NCI-H2196 treated with DMSO at 0.1 percent for 48 hours (cell line): ENCODE results near the gene MYMK.

Source experiments
- DNase-seq: peaks from one replicate; lab custom pipeline; 2025; ENCODE audit not compliant: unreplicated experiment; lab: John Stamatoyannopoulos, UW

Gene MYMK

DNA sequence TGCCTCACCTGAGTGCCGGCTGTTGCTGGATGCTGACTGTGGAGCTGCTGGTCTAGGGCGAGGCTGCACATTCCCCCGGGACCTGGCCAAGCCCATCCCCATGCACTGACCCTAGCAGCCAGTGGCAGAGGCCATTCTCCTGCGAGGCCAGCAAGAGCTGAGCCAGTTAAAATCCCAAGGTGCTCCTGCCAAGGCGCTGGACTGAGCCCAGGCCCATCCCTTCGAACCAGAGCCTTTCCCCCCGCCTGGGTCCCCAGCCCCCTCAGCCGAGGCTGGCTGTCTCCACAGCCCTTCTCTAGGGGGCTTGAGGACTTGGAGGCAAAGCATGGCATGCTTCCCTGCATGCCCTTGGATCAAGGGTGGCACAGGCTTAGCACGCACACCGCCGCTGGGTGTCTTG is 11.3 kb upstream of the MYMK start:
- no peak for DNase-seq

- no peak for DNase-seq
Measured at GRCh38 chr9:133535306-133535877, 10.6 kb upstream of the MYMK start.

- DNase-seq, result peak; percentile 73
Measured at GRCh38 chr9:133534346-133535291, 9.9 kb upstream of the MYMK start, which contains the start of gene ADAMTSL2. Gene ADAMTSL2 (plus strand): TSS chr9:133534704. CDS start chr9:133536713, 2,009 bp downstream.

DNA sequence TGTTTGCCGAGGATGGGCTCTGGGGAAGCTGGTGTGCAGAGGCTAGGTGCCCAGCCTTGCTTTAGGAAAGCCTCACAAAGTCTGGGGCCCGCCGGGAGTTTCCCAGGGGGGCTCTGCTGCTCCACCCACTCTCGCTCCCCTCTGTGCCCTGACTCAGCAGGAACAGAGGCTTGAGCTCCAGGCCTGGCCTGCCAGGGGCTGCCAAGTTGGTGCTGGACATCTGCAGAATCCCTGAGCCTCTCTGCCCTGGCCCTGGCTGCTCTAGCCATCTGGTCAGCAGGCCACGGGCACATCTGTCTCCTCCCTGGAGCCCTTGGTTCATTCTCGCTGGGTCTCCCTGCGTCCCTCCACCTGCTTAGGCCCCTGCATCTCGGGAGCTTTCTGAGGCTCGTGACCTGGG is 9.1 kb upstream of the MYMK start:
- no peak for DNase-seq

GRCh38 chr9:133532937-133533668 is 8.3 kb upstream of the MYMK start:
- DNase-seq, result peak; percentile 47

DNA sequence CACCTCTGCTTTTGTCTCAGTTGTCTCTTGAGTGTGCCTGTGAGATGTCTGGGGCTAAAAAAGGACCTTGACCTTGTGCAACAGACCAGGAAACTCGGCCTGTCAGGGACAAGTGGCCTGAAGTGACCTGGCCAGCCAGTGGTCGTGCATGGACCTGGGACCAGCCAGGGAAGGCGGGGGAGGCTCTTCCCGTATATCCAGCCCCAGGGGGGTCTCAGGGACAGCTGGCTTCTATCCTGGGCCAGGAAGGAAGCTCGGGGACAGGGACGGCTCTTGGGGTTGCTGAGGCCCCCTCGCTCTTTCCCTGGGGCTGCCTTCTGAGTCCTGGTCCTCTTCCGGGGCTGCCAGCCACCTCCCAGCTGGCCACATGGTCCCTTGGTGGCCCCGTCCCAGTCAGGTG is 6.5 kb upstream of the MYMK start:
- no peak for DNase-seq

DNA sequence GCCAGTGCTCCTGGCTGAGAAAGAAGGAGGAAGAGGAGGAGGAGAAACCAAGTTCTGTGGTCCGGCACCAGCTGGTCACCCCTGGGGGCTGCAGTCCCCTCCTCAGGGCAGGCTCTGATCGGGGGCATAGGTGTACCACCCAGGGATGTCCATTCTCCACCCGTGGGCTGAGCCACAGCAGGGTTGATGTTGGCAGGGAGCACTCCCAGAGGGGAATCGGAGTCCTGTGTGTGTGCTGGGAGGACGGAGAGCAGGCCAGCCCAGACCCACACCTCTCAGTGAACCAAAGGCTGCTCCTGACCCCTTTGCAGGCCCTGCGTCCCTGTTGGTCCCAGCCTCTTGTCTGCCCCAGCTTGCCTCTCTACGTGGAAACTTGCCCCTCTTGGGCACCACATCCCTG is 5.1 kb upstream of the MYMK start:
- DNase-seq, result no peak

GRCh38 chr9:133529457-133529856 is 4.7 kb upstream of the MYMK start:
- no peak for DNase-seq

- DNase-seq, result no peak
Measured at GRCh38 chr9:133528876-133529241, 4.1 kb upstream of the MYMK start.

- no peak for DNase-seq
Measured at GRCh38 chr9:133528001-133528875, 3.5 kb upstream of the MYMK start.

DNA sequence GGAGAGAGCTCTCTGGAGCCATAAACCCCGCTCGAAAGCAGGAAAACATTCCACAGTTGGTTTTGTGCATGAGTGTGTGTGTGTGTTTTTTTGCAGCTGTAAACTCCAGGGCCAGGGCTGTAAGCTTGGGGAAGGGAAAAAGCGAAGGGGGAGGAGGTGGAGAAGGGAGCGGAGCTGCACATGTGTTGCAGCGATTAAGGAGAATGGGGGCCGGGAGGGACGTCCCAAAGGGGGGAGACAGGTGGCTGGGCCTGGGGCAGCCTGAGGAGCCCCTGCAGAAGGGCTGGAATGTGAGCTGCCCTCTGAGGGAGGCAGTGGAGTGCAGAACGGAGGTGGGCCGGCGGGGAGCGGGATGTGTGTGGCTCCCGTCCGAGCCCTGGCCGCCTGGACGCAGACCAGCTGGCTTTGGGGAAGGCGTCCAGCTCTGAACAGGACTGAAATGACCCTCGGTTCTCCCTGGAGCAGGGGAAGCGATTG is 2.7 kb upstream of the MYMK start:
- DNase-seq, result no peak

- no peak for DNase-seq
Measured at GRCh38 chr9:133526721-133527321, 2.1 kb upstream of the MYMK start.

- no peak for DNase-seq
Measured at GRCh38 chr9:133525677-133526076, 918 bp upstream of the MYMK start.

- no peak for DNase-seq
Measured at GRCh38 chr9:133524146-133524545, 613 bp downstream of the MYMK start.

GRCh38 chr9:133523106-133523505 is 1.7 kb downstream of the MYMK start:
- no peak for DNase-seq

- DNase-seq, result no peak
Measured at GRCh38 chr9:133522073-133522910, 2.5 kb downstream of the MYMK start.

DNA sequence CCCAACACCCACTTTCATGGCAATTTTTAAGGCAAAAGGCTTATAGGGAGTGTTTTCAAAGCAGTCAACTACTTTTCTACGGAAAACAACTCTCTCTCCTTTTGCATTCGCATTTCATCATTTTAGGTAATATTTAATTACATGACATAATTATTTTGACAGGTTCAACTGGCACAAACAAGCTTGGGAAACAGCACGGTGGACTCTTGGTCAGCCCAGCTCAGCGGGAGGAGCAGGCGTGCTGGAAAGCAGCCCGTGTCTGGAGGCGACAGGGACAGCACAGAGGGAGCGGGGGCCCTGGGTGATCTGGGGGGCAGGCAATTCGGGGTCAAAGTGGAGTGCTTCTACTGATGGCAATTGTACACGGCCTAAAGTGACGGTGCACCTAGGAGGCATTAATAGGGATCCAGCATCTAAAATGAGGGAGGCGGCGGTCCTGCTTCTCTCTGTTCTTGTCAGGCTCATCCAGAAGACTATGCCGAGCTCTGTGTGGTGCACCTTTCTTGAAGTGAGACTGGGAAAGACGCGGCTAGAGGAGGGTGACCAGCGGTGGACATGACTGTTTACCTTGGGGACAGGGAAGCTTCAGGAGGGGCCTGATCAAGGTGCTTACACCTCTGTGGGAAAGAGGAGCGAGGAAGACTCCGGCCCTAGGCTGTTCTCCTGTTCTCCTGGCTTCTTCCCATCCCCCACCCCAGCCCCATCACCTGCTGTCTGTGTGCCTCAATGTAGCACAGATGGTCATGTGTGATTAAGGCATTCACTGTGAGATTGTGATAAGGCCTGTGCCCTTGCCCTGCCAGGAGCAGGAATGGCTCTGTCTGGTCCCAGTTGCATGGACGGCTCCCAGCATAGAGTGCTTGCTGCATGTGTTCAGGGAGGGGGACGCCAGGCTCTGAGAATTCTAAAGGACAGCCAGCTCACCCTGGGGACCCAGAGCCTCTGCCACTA is 3.4 kb downstream of the MYMK start:
- DNase-seq, result no peak

GRCh38 chr9:133520121-133520835 is 4.5 kb downstream of the MYMK start:
- DNase-seq, result no peak
